Measurements from ENCODE around the gene ZCCHC24. TPM values are rescaled to one million over a fixed set of nuclear protein-coding genes. Genes with fewer than 3 reads are reported as not detected.

ZCCHC24 gene
- total and polyA plus RNA-seq, 12 donors = 5.8 to 49.0 (median 24.8) TPM

DNA sequence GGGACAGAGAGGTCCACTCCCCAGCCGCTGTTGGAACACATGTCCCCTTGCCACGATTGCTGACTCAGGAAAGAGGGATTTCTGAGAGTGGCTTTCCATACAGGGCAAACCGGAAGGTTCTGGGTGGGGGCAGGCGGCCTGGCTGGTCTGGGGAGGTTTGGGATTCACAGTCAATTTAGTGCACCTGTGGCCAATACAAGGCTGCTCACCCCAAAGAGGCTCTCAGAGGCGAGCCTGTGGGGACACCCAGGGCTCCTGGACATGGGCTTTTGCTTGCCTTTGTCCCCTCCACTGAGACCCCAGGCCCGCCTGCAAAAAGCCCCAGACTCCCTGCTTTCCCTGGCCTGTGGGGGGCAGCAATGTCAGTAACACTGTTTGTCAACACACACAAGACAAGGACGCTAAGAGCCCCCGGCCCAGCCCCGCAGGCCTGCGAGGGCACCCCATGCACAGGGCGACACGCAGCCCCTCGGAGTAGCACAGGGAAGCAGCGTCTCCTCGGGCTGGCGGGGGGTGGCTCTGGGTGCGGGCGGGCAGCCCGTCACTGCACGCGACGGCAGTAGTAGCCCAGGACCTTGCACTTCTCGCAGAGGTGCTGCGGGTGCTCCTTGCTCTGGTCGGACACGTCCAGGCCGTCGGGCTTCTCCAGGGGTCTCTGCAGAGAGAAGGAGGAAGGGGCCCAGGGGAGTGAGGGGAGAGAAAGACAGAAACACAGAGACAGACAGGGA, 59.5 kb downstream of the ZCCHC24 start:
- H3K27ac ChIP-seq = no peak overlapping the region
- 89 to 90% (median 90%) methylated on average over 20 to 28 of the region's 28 CpGs for WGBS, 4 donors
- no peaks in the 10 kb centered on the region for H3K9me3 ChIP-seq (replicated peaks in 1 of 3)
- no peak overlapping the region for H3K4me3 ChIP-seq
- TF ChIP-seq, protein P1, sequence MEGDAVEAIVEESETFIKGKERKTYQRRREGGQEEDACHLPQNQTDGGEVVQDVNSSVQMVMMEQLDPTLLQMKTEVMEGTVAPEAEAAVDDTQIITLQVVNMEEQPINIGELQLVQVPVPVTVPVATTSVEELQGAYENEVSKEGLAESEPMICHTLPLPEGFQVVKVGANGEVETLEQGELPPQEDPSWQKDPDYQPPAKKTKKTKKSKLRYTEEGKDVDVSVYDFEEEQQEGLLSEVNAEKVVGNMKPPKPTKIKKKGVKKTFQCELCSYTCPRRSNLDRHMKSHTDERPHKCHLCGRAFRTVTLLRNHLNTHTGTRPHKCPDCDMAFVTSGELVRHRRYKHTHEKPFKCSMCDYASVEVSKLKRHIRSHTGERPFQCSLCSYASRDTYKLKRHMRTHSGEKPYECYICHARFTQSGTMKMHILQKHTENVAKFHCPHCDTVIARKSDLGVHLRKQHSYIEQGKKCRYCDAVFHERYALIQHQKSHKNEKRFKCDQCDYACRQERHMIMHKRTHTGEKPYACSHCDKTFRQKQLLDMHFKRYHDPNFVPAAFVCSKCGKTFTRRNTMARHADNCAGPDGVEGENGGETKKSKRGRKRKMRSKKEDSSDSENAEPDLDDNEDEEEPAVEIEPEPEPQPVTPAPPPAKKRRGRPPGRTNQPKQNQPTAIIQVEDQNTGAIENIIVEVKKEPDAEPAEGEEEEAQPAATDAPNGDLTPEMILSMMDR (IDR thresholded peaks at IDR 0.05) = no peak
- TF ChIP-seq POLR2A (IDR thresholded peaks at IDR 0.05) = no peak
- H3K36me3 ChIP-seq (replicated peaks in 1 of 2) = peaks cover 0 to 11% of the 10 kb centered on the region in 2 donors
- peak in 5 of 7 donors; percentile 0 to 46 (median 10) for DNase-seq
- intact Hi-C loops (cut with DNase I) = no loop called here
- no peaks in the 10 kb centered on the region for H3K4me1 ChIP-seq (replicated peaks in 1 of 2)
- H3K27me3 ChIP-seq = no peaks in the 10 kb centered on the region

DNA sequence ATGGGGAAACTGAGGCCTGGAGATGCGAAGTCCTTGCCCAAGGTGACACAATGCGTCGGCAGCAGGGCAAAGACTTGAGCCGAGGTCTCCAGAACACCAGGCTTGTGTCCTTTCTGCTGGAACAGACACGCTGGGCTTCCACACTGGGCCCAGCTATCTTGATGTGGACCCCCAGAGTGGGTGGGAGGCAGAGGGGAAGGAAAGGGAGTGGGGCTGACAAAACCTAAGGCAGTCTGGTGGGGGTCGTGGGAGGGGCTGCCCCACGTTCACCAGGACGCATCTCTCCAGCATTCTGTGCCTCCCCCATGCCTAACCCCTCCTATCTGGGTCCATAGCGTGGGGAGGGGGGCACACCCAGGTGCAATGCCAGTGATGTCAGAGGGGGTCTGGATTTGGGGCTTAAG, 60.0 kb downstream of the ZCCHC24 start:
- WGBS, 4 donors = 85 to 95% (median 89%) methylated on average over 5 to 9 of the region's 9 CpGs
- Histone ChIP-seq H3K36me3 (replicated peaks in 1 of 2) (peaks cover 0 to 11% of the 10 kb centered on the region in 2 donors), H3K9me3 (replicated peaks in 1 of 3) (no peaks in the 10 kb centered on the region), H3K27me3 (no peaks in the 10 kb centered on the region), H3K4me1 (replicated peaks in 1 of 2) (no peaks in the 10 kb centered on the region), H3K4me3 (no peak overlapping the region), H3K27ac (no peak overlapping the region)
- intact Hi-C loops (cut with DNase I) = no loop called here
- peak in 2 of 7 donors; percentile 3 to 38 for DNase-seq
- TF ChIP-seq POLR2A (IDR thresholded peaks at IDR 0.05) = no peak
- TF ChIP-seq, protein P1 (IDR thresholded peaks at IDR 0.05) = no peak

DNA sequence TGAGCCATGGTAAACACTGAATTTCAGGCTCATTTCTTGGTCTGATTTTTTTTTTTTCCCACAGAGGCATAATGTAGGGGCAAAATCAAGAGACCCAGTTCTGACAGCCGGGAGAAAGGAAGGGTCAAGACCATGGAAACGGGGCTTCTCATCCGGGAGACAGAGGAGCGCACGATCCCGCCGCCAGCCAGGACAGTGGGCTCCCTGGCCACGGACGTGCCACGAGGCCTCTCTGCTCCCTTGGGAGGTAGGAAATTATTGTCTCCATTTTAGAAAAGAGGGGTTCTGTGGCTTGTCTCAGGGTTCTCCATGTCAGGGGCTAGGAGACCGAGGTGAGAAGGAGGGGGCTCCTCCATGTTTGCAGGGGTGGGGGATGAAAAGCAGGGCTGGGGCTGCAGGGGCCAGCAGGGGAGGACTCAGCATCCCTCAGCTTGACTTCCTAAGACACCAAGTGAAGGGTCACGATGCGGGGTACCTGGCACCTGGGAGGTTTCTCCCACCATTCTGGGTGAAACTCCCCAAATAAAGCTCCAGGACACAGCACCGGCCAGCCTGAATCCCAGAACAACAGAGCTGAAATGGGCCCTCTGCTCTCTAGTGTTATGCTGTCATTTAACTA, 60.5 kb downstream of the ZCCHC24 start:
- H3K27ac ChIP-seq = no peak overlapping the region
- no peaks in the 10 kb centered on the region for H3K9me3 ChIP-seq (replicated peaks in 1 of 3)
- 78 to 92% (median 88%) methylated on average over 10 to 14 of the region's 14 CpGs for WGBS, 4 donors
- H3K27me3 ChIP-seq = no peaks in the 10 kb centered on the region
- H3K4me3 ChIP-seq = no peak overlapping the region
- intact Hi-C loops (cut with DNase I) = no loop called here
- peak in 2 of 7 donors; percentile 4 to 6 for DNase-seq
- H3K4me1 ChIP-seq (replicated peaks in 1 of 2) = peaks cover 0 to 3% of the 10 kb centered on the region in 2 donors
- TF ChIP-seq, protein P1 (IDR thresholded peaks at IDR 0.05) = no peak
- TF ChIP-seq POLR2A (IDR thresholded peaks at IDR 0.05) = no peak
- peaks cover 0 to 11% of the 10 kb centered on the region in 2 donors for H3K36me3 ChIP-seq (replicated peaks in 1 of 2)

DNA sequence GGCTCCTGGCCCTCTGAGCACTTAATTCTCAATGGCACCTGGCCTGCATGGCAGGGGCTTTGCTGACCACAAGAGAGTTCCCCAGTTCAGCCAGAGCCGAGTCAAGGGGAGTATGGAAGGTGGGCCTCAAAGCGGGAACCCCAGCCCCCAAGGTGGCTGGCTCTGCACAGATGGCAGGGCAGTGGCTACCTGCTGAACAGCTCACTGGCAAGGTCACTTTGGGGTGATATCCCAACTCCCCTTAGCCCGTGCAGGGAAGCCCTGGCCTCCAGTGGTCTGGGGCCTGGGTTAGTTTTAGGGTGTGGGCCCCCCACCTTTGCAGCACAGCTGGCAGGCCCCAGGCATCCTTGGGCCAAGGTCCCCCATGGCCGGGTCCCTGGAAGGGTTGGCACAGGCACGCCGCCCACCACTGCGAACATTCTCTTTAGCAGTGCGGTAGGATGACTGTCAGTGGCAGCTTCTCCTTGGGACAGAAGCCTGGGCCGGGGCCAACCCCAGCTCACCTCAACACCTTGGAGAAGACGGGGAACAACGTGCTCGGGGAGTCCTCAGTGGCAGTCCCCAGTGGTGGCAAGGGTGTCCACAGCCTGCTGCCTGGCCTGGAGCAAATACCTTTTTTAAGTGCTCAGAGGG, 61.3 kb downstream of the ZCCHC24 start:
- Histone ChIP-seq H3K27ac (no peak overlapping the region), H3K36me3 (replicated peaks in 1 of 2) (peaks cover 0 to 11% of the 10 kb centered on the region in 2 donors), H3K9me3 (replicated peaks in 1 of 3) (no peaks in the 10 kb centered on the region), H3K4me3 (no peak overlapping the region), H3K27me3 (no peaks in the 10 kb centered on the region), H3K4me1 (replicated peaks in 1 of 2) (peaks cover 0 to 11% of the 10 kb centered on the region in 2 donors)
- DNase-seq = peak in 5 of 7 donors; percentile 1 to 39 (median 9)
- TF ChIP-seq, protein P1 (IDR thresholded peaks at IDR 0.05) = no peak
- TF ChIP-seq POLR2A (IDR thresholded peaks at IDR 0.05) = no peak
- intact Hi-C loops (cut with DNase I) = no loop called here
- 80 to 93% (median 92%) methylated on average over 1 to 12 of the region's 12 CpGs for WGBS, 4 donors
